Adrenal gland (tissue), 5 donors: ENCODE data around the gene IMMP2L.

Experiments used
- POLR2A ChIP-seq, 2 donors: fragments of 450-650 bp; IDR thresholded peaks; one replicate each; pipeline ENCODE4 v1.6.1; 2017; ENCODE audit warnings: antibody characterized with exemption in 2 of 2, mild to moderate bottlenecking in 2 of 2, moderate library complexity in 1 of 2
- TF ChIP-seq, protein P1 (sequence below), 6 experiments: fragments of 450-650 bp in 4 of 6; fragments of 200-600 bp in 2 of 6; sonication (generic) in 1 of 6; IDR thresholded peaks; 1 replicate in 5 of 6; 2 replicates in 1 of 6; pipeline versions ENCODE4 v1.5.1 to v1.8.0; 2016 to 2021; ENCODE audit warnings: antibody characterized with exemption in 6 of 6, mild to moderate bottlenecking in 2 of 6, moderate library complexity in 1 of 6
- donor health status: DM: no; HTN: no; CAD: no.

DNA sequence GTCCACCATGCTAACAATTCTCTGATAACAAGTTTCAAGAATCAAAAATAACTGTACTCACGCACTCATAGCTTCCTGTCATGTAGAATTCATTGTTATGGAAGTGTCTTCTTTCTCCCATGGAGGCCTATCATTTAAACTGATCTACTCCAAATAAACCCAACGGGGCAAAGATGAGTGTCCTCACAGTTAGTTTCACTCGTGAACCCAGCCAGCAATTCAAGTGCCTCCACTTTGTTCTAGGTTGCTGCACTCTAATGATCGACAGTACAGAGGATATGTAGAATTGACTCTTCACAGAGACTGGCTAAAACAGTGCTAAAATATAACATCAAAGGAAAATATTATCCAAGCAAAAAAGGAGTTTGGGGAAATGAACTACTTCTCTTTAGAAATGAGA lies 360.0 kb downstream of the IMMP2L start:
- no peak for TF ChIP-seq POLR2A (IDR thresholded peaks at IDR 0.05)
- TF ChIP-seq, protein P1, sequence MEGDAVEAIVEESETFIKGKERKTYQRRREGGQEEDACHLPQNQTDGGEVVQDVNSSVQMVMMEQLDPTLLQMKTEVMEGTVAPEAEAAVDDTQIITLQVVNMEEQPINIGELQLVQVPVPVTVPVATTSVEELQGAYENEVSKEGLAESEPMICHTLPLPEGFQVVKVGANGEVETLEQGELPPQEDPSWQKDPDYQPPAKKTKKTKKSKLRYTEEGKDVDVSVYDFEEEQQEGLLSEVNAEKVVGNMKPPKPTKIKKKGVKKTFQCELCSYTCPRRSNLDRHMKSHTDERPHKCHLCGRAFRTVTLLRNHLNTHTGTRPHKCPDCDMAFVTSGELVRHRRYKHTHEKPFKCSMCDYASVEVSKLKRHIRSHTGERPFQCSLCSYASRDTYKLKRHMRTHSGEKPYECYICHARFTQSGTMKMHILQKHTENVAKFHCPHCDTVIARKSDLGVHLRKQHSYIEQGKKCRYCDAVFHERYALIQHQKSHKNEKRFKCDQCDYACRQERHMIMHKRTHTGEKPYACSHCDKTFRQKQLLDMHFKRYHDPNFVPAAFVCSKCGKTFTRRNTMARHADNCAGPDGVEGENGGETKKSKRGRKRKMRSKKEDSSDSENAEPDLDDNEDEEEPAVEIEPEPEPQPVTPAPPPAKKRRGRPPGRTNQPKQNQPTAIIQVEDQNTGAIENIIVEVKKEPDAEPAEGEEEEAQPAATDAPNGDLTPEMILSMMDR (IDR thresholded peaks at IDR 0.05) = no peak
